ENCODE results near the gene WDR5. TPM values are rescaled to one million over a fixed set of nuclear protein-coding genes. Genes with fewer than 3 reads are reported as not detected.
A peak's percentile ranks its signal among the peaks of the same experiment; 100 is the strongest.

The WDR5 gene
- total and polyA plus RNA-seq, 2 experiments from 2014 or later, result 19.8 to 20.2 TPM

DNA sequence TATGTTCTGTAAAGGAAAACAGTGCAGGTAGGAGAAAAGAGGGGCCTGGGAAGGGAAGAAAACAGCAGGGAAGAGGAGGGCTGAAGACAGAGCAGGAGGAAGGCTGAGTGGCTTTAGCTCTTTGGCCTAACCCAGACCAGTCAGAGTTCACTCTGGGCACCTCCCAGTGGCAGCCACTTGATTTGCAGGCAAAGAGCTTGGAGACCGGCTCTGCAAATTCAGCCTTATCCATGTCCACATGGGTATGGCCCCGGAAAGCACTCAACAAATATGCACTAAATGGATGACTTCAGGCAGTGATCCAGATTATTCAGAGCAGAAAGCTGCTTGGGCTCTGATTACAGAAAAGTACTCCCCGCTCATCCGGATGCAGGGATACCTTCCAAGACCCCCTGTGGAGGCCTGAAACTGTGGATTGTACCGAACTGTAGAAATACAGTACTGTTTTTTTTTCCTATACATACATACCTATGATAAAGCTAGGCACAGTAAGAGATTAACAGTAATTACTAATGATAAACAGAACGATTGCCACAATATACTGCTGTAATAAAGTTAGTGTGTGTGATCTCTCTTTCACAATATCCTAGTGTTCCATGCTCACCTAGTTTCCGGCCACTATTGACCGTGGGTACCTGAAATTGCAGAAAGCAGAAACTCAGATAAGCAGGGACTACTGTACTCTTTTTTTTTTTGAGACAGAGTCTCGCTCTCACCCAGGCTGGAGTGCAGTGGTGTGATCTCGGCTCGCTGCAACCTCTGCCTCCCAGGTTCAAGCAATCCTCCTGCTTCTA is 33.1 kb downstream of the WDR5 start:
- no peak for TF ChIP-seq EZH2 (IDR thresholded peaks at IDR 0.05; ENCODE audit: borderline replicate concordance)
- TF ChIP-seq, protein P1, sequence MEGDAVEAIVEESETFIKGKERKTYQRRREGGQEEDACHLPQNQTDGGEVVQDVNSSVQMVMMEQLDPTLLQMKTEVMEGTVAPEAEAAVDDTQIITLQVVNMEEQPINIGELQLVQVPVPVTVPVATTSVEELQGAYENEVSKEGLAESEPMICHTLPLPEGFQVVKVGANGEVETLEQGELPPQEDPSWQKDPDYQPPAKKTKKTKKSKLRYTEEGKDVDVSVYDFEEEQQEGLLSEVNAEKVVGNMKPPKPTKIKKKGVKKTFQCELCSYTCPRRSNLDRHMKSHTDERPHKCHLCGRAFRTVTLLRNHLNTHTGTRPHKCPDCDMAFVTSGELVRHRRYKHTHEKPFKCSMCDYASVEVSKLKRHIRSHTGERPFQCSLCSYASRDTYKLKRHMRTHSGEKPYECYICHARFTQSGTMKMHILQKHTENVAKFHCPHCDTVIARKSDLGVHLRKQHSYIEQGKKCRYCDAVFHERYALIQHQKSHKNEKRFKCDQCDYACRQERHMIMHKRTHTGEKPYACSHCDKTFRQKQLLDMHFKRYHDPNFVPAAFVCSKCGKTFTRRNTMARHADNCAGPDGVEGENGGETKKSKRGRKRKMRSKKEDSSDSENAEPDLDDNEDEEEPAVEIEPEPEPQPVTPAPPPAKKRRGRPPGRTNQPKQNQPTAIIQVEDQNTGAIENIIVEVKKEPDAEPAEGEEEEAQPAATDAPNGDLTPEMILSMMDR (IDR thresholded peaks at IDR 0.05; ENCODE audit: poor library complexity), result peak; percentile 16
- peaks cover 5% of the 10 kb centered on the region for H3K4me1 ChIP-seq (ENCODE audit: insufficient read depth)
- H3K9me3 ChIP-seq (ENCODE audit: low read depth), result no peaks in the 10 kb centered on the region
- H3K79me2 ChIP-seq, result peaks cover 5% of the 10 kb centered on the region
- peak overlapping the region; percentile 53 for H3K27ac ChIP-seq
- H4K20me1 ChIP-seq (ENCODE audit: insufficient read depth, poor library complexity, severe bottlenecking), result no peaks in the 10 kb centered on the region
- H2AFZ ChIP-seq, result no peak overlapping the region
- DNase-seq (ENCODE audit: low spot score), result no peak
- no peak overlapping the region for H3K4me3 ChIP-seq
- 95% methylated on average over 11 of the region's 11 CpGs for WGBS (ENCODE audit: low lambda C conversion rate, missing lambda C conversion rate)
- H3K36me3 ChIP-seq (replicated peaks; ENCODE audit: insufficient read depth, low read depth), result no peaks in the 10 kb centered on the region
- no peaks in the 10 kb centered on the region for H3K27me3 ChIP-seq
- H3K9me2 ChIP-seq (replicated peaks; ENCODE audit: insufficient read depth), result no peaks in the 10 kb centered on the region
- H3K4me2 ChIP-seq, result no peak overlapping the region

DNA sequence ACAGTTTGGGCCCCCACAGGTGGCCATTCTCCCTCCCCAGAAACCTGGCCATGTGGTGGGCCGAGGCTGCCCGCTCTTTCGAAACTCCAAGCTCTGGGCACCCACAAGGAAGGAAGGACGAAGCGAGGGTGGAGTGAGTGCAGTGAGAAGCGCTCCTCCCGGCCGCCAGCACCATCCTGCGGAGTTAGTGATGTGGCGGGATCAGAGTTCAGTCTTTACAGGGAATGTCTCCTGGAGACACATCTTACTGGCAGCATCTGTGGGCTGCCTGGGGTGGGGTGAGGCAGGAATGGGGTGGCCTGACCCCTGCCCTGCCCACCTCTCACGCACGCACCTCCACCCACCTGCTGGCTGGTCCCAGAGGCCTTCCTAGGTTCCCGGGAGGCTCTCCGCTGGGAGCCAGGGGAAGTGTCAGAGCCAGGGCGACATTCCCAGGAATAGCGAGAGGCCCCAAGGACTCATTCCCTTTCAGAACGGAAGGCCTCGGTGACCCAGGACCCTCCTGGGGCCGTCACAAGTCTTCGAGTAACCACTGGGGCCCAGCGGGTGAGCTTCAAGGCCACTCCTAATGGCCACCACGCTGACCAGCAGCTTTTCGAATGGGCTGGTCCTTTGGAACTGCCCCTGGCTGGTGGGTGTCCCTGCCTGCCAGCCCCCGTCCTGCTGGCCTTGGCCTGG is 34.0 kb downstream of the WDR5 start:
- no peak overlapping the region for H3K4me2 ChIP-seq
- H3K9me2 ChIP-seq (replicated peaks; ENCODE audit: insufficient read depth), result no peaks in the 10 kb centered on the region
- H2AFZ ChIP-seq, result no peak overlapping the region
- H3K9me3 ChIP-seq (ENCODE audit: low read depth), result no peaks in the 10 kb centered on the region
- H3K36me3 ChIP-seq (replicated peaks; ENCODE audit: insufficient read depth, low read depth), result no peaks in the 10 kb centered on the region
- no peak overlapping the region for H3K4me3 ChIP-seq
- no peaks in the 10 kb centered on the region for H3K27me3 ChIP-seq
- no peaks in the 10 kb centered on the region for H4K20me1 ChIP-seq (ENCODE audit: insufficient read depth, poor library complexity, severe bottlenecking)
- 84% methylated on average over 24 of the region's 24 CpGs for WGBS (ENCODE audit: low lambda C conversion rate, missing lambda C conversion rate)
- H3K27ac ChIP-seq, result peak overlapping the region; percentile 53
- no peak for DNase-seq (ENCODE audit: low spot score)
- H3K4me1 ChIP-seq (ENCODE audit: insufficient read depth), result peaks cover 7% of the 10 kb centered on the region
- TF ChIP-seq, protein P1 (IDR thresholded peaks at IDR 0.05; ENCODE audit: poor library complexity), result no peak
- TF ChIP-seq EZH2 (IDR thresholded peaks at IDR 0.05; ENCODE audit: borderline replicate concordance) (no peak), EZH2phosphoT487 (IDR thresholded peaks at IDR 0.05; ENCODE audit: low read depth, severe bottlenecking, unreplicated experiment) (no peak)
- peaks cover 5% of the 10 kb centered on the region for H3K79me2 ChIP-seq

DNA sequence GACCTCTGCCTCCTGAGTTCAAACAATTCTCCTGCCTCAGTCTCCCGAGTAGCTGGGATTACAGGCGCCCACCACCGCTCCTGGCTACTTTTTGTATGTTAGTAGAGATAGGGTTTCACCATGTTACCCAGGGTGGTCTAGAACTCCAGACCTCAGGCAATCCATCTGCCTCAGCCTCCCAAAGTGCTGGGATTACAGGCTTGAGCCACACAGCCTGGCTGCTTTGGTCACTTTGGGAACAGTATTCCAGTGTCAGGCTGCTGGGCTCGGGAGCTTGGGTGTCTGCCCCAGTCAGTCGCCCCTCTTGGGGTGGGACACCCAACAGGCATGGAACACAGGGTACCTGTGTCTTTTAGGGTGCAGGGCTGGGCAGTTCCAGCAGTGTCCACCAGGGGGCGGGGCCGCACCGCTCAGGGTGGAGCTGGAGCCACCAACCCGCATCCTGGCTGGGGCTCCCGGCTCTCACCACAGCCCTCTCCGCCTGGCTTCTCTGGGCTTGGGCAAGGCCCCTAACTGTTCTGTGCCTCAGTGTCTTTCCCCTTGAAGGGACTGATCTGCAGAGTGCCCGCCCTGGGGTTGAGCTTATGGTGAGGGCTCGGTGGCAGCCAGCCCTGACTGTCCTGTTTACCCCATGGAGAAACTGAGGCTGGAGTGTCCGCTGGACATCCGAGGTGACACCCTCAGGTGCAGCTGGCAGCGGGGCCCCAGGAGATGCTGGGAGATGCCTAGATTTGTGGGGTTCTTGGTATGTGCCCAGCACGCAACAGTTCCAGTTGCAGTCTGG is 34.8 kb downstream of the WDR5 start:
- peaks cover 8% of the 10 kb centered on the region for H3K4me1 ChIP-seq (ENCODE audit: insufficient read depth)
- DNase-seq (ENCODE audit: low spot score), result no peak
- no peaks in the 10 kb centered on the region for H3K9me3 ChIP-seq (ENCODE audit: low read depth)
- TF ChIP-seq EZH2 (IDR thresholded peaks at IDR 0.05; ENCODE audit: borderline replicate concordance) (no peak), EZH2phosphoT487 (IDR thresholded peaks at IDR 0.05; ENCODE audit: low read depth, severe bottlenecking, unreplicated experiment) (no peak)
- TF ChIP-seq, protein P1 (IDR thresholded peaks at IDR 0.05; ENCODE audit: poor library complexity), result no peak
- no peaks in the 10 kb centered on the region for H3K9me2 ChIP-seq (replicated peaks; ENCODE audit: insufficient read depth)
- H3K27ac ChIP-seq, result no peak overlapping the region
- H3K27me3 ChIP-seq, result no peaks in the 10 kb centered on the region
- peaks cover under 1% of the 10 kb centered on the region for H3K79me2 ChIP-seq
- H3K36me3 ChIP-seq (replicated peaks; ENCODE audit: insufficient read depth, low read depth), result no peaks in the 10 kb centered on the region
- H2AFZ ChIP-seq, result no peak overlapping the region
- no peak overlapping the region for H3K4me3 ChIP-seq
- 29% methylated on average over 17 of the region's 17 CpGs for whole genome bisulfite sequencing (ENCODE audit: low lambda C conversion rate, missing lambda C conversion rate)
- no peaks in the 10 kb centered on the region for H4K20me1 ChIP-seq (ENCODE audit: insufficient read depth, poor library complexity, severe bottlenecking)
- H3K4me2 ChIP-seq, result no peak overlapping the region

Measured in hepatocyte (in vitro differentiated cells).